Activated T-helper 17 cell treated with anti-CD3 and anti-CD28 coated beads, Interleukin-2, amount 50 U/mL, for 72 hours (primary cell): Measurements from ENCODE around the gene RCE1. TPM values are rescaled to one million over a fixed set of nuclear protein-coding genes. Genes with fewer than 3 reads are reported as not detected.

ENCODE experiments used
- ATAC-seq: fragments of 150-1000 bp; cut with Tn5 transposase; replicated peaks from 2 replicates; pipeline ENCODE4 v1.10.0; 2021; ENCODE audit warnings: mild to moderate bottlenecking, moderate library complexity
- H3K27ac Mint-ChIP-seq: one replicate; pipeline ENCODE4 v1.8.0; 2022; ENCODE audit warnings: mixed read lengths
- H3K27me3 Mint-ChIP-seq: one replicate; pipeline ENCODE4 v1.8.0; 2022; ENCODE audit warnings: mixed read lengths
- H3K36me3 Mint-ChIP-seq: one replicate; pipeline ENCODE4 v1.8.0; 2022; ENCODE audit warnings: low read depth, mild to moderate bottlenecking, mixed read lengths
- H3K4me1 Mint-ChIP-seq: one replicate; pipeline ENCODE4 v1.8.0; 2022; ENCODE audit warnings: mixed read lengths
- H3K4me3 Mint-ChIP-seq: one replicate; pipeline ENCODE4 v1.8.0; 2022; ENCODE audit warnings: mild to moderate bottlenecking, mixed read lengths
- H3K9me3 Mint-ChIP-seq: one replicate; pipeline ENCODE4 v1.8.0; 2022; ENCODE audit warnings: mixed read lengths
- total RNA-seq, 2 donors: library from RNA; stranded (reverse); gene quantifications; one replicate each; pipeline ENCODE4 v1.2.3, GENCODE V29; 2022

Gene RCE1
- total RNA-seq, 2 donors from 2014 or later = 27.2 to 31.4 TPM

DNA sequence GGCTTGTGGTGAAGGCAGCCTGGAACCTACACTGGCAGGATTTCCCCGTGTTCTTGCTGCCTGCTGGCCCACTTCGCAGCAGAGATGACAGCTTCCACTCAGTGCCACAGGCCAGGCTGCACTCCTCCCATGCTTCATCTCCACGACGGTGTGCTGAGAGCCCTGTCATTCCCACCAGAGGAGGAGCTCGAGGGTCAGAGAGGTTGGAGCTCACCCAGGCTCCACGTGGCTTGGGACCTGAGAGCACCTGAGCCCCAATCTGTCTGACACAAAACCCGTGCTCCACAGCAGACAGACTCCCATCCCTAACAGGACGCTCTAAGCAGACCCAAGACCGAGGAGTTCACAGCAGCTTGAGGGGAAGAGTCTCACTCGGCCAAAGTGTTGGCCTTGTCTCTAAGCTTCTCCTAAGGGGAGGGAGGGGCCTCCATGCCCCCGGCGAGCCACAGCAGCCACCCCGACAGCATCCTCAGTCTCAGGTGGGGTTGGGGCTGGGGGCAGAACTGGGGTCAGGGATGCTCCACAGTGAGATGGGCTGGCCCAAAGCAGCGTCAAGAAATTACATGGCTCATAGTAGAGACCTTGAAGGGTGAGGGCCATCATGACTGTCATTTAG lies 24.3 kb downstream of the RCE1 start:
- Mint-ChIP-seq H3K4me3 (no peak overlapping the region), H3K27ac (no peak overlapping the region), H3K4me1 (no peaks in the 10 kb centered on the region), H3K36me3 (no peaks in the 10 kb centered on the region), H3K9me3 (no peaks in the 10 kb centered on the region), H3K27me3 (no peaks in the 10 kb centered on the region)
- no peak for ATAC-seq

DNA sequence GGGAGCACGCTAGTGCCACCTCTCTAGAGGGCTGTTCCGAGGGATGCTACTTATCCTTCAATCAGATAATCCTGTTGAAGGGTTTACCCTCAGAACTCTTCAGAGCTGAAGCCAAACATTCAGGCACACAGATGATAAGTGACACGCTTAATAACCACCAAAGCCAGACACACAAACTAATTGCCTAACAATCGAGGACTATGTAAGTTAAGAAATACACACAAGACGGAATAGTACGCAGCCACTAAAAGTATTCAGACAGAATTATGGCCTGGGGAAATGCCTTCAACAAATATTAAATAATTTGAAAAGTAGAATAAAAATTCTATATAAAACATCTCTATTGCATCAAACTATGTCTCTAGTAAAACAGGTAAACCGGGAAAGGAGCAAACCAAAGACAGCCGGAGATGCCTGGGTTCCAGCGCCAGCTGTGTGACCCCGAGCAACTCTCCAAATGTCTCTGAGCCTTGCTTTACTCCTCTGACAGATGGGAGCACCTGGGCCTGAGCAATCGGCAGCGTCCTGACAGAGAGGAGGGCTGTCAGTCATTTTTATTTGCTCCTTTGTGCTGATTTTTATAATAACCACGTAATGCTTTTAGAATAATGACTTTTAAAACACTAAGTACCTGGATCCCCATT lies 25.0 kb downstream of the RCE1 start:
- Mint-ChIP-seq H3K36me3 (no peaks in the 10 kb centered on the region), H3K27me3 (no peaks in the 10 kb centered on the region), H3K4me3 (no peak overlapping the region), H3K9me3 (no peaks in the 10 kb centered on the region), H3K27ac (no peak overlapping the region), H3K4me1 (no peaks in the 10 kb centered on the region)
- ATAC-seq = peak; percentile 9

DNA sequence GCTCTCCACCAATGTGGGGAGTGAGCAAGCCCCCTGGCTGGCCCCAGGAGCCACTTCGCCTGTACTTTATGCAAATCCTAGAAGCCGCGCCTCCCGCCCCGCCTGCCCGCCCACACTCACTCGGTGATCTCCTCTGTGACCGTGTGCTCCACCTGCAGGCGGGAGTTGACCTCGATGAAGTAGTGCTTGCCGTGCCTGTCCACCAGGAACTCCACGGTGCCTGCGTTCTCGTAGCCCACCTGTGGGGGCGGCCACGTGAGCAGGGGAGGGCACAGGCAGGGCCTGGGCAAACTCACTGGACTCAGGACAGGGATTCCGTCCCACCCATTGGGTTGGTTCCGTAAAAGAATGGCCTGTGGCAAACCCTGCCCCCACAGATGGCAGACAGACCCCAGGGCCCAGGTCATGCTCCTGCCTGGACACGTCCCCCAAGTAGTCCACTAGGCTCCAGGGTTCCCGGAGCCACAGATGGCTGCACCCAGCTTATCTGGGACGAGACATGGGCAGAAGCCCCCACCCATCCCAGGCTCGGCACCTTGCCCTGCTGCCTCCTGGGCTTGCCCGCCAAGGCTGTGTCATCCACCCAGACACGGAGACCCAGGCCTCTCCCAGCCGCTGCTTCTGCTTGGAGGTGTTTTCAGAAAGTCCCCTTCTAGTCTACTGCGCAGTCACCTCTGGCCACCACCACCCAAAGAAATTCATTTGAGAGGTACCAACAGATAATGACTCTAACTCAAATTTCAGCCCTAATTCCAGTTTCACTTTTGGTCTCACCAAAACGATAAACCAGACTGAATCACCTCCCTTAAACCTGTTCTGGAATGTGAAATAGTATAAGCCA lies 25.7 kb downstream of the RCE1 start:
- Mint-ChIP-seq H3K9me3 (no peaks in the 10 kb centered on the region), H3K4me1 (no peaks in the 10 kb centered on the region), H3K36me3 (no peaks in the 10 kb centered on the region), H3K27ac (no peak overlapping the region), H3K4me3 (peak overlapping the region; percentile 34), H3K27me3 (no peaks in the 10 kb centered on the region)
- peak; percentile 94 for ATAC-seq

DNA sequence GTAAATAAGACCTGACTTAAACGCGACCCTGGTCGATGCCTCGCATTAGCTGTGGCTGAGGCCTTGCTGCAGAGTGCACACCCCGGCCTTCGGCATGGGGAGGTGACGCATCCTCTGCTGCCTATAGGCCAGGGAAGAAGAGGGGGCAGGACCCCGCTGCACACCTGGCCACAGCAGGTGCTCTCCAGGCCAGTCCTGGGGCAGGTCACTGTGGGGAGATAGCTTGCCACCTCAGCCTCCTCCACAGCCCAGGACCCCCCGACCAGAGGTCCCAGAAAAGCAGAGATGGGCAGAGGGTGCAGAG lies 26.3 kb downstream of the RCE1 start:
- H3K36me3 Mint-ChIP-seq = no peaks in the 10 kb centered on the region
- ATAC-seq = no peak
- no peak overlapping the region for H3K4me3 Mint-ChIP-seq
- H3K4me1 Mint-ChIP-seq = no peaks in the 10 kb centered on the region
- H3K9me3 Mint-ChIP-seq = no peaks in the 10 kb centered on the region
- H3K27ac Mint-ChIP-seq = no peak overlapping the region
- H3K27me3 Mint-ChIP-seq = no peaks in the 10 kb centered on the region

DNA sequence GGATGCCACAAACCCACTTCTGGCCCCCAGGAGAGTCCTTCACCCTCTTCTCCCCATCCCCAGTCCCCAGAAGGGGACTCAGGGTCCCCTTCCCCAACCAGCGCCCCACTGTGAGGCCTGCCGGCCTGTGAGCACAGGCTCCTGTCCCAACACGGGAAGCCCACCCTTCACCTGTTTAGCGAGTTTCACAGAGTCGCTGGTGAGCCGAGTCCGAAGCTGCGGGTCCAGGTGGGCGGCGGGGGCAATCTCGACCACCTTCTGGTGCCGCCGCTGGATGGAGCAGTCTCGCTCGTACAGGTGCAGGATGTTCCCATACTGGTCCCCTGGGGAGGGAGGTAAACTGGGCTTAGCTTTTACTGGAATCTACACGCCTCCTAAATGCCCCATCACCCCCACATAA lies 26.9 kb downstream of the RCE1 start:
- peaks cover 1% of the 10 kb centered on the region for H3K27me3 Mint-ChIP-seq
- ATAC-seq = no peak
- no peaks in the 10 kb centered on the region for H3K4me1 Mint-ChIP-seq
- H3K4me3 Mint-ChIP-seq = no peak overlapping the region
- H3K9me3 Mint-ChIP-seq = no peaks in the 10 kb centered on the region
- no peak overlapping the region for H3K27ac Mint-ChIP-seq
- H3K36me3 Mint-ChIP-seq = no peaks in the 10 kb centered on the region

DNA sequence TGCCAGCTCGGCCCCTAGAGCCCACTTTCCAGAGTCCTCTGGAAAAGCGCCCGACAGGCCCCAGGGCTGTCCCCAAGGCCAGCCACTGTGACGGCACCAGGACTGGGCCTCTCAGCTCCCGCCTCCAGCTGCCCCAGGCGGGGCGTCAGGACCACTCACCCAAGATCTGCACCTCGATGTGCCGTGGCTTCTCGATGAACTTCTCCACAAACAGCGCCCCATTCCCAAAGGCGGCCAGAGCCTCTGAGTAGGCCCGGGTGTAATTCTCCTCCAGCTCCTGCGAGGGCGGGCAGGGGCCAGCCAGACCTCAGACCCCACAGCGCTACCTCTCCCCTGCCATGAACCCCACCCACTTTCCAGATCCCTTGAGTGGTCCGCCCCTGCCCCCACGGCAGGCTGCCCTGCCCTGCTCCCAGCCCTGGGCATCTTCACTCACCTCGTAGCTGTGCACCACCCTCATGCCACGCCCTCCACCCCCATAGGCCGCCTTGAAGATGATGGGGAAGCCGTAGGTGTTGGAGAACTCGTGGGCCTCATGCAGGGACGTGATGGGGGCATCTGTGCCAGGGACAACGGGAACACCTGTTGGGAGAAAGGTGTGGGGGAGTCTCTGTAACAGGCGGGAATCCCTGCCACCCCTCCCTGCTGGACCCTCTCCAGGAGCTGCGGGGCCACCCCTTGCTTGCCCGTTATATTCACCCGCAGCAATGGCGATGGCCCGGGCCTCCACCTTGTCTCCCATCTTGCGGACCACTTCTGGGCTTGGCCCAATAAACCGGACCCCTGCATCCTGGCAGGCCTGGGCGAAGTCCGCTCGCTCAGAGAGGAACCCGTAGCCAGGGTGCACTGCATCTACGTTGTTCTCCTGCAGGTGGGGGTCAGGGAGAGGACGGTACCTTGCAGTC lies 27.6 kb downstream of the RCE1 start:
- ATAC-seq = no peak
- H3K4me1 Mint-ChIP-seq = no peaks in the 10 kb centered on the region
- no peak overlapping the region for H3K27ac Mint-ChIP-seq
- H3K9me3 Mint-ChIP-seq = no peaks in the 10 kb centered on the region
- peaks cover 3% of the 10 kb centered on the region for H3K27me3 Mint-ChIP-seq
- H3K4me3 Mint-ChIP-seq = no peak overlapping the region
- no peaks in the 10 kb centered on the region for H3K36me3 Mint-ChIP-seq

DNA sequence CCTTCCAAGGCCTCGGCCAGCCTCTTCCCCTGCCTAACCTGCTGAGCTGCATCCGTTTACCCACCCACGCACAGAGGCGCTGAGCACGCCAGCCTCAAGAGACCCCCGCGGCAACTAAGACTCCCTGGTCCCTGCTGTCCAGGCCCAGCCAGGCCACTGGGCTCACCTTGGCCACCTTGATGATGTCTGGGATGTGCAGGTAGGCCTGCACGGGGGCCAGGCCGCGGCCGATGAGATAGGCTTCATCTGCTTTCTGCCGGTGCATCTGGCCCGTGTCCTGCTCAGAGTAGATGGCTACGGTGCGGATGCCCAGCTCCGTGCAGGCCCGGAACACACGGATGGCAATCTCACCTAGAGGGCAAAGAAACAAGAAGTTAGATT lies 28.3 kb downstream of the RCE1 start:
- H3K4me3 Mint-ChIP-seq = no peak overlapping the region
- ATAC-seq = no peak
- H3K4me1 Mint-ChIP-seq = no peaks in the 10 kb centered on the region
- peaks cover 3% of the 10 kb centered on the region for H3K27me3 Mint-ChIP-seq
- H3K27ac Mint-ChIP-seq = no peak overlapping the region
- no peaks in the 10 kb centered on the region for H3K36me3 Mint-ChIP-seq
- H3K9me3 Mint-ChIP-seq = no peaks in the 10 kb centered on the region

DNA sequence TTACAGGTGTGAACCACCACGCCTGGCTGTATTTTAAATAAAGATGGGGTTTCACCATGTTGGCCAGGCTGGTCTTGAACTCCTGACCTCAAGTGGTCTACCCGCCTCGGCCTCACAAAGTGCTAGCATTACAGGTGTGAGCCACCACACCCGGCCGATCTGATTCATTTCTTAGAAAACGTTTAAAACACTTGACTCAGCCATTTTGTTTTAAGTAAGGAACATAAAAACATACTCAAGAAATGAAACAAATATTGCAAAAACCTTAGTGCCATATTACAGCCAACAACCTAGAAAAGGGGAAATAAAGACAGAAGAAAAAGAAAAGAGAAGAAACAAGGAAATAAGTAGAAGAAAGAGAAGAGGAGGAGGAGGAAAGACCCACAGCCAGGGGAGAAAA lies 31.0 kb downstream of the RCE1 start:
- Mint-ChIP-seq H3K4me1 (no peaks in the 10 kb centered on the region), H3K9me3 (no peaks in the 10 kb centered on the region), H3K27ac (no peak overlapping the region), H3K4me3 (no peak overlapping the region), H3K27me3 (peaks cover 3% of the 10 kb centered on the region), H3K36me3 (no peaks in the 10 kb centered on the region)
- ATAC-seq = no peak

DNA sequence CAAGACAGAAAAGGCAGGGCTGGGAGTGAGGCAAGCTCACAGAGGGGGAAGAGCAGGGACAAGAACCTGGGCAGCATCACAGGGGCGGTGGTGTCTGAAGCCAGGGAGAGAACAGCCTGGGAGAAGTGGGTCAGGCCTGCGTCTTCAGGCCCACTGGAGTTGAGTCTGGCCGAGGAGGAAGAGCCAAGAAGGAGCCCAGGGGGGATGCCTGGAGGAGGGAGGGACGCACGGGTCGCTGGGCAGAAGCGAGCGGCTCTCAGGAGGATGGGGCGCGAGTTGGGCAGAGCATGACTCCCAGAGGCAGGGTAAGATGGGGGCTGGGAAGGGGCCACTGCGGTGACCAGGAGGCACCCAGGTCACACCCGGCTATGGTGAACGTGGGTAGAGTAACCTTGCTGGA lies 32.1 kb downstream of the RCE1 start:
- H3K4me3 Mint-ChIP-seq = no peak overlapping the region
- no peaks in the 10 kb centered on the region for H3K9me3 Mint-ChIP-seq
- ATAC-seq = no peak

DNA sequence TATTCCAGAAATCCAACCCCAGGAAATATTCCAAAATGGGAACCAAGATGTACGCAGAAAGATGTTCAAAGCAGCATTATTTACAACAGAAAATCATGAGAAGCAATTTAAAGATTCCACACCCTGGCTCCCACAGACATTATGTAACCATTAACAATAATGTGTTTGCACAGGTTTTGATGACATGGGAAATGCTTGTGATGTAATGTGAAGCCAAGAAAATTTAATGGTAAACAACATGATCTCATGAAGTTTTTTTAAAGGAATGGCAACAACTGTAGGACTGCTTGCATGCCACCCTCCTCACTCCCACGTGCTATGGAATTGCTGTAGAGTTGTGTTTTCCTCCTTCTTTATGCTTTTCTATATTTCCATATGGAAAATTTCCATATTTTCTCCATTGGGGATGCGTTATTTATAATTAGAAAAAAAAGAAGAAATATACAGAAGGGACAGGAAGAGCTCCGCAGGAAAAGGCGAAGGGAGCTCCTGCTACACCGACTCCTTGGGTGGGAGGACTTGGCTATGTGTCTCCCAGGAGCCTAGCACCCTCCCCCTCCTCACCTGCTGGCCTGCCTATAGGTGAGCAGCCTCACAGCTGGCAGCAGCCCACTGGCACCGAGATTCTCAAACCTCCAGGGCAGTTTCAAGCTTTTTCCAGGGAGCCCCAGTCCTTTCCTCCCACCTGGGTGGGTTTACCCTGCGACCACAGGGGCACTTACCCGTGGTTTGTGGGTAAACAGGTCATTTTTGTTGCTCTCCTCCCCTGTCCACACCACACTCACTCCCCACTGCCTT lies 34.5 kb downstream of the RCE1 start:
- Mint-ChIP-seq H3K4me1 (no peaks in the 10 kb centered on the region), H3K4me3 (no peak overlapping the region), H3K9me3 (no peaks in the 10 kb centered on the region), H3K27me3 (peaks cover 3% of the 10 kb centered on the region), H3K36me3 (no peaks in the 10 kb centered on the region), H3K27ac (no peak overlapping the region)
- no peak for ATAC-seq

More for the DNA sequence above, 32.1 kb downstream of the RCE1 start:
- Mint-ChIP-seq H3K36me3 (no peaks in the 10 kb centered on the region), H3K27ac (no peak overlapping the region), H3K4me1 (no peaks in the 10 kb centered on the region), H3K27me3 (peaks cover 3% of the 10 kb centered on the region)

DNA sequence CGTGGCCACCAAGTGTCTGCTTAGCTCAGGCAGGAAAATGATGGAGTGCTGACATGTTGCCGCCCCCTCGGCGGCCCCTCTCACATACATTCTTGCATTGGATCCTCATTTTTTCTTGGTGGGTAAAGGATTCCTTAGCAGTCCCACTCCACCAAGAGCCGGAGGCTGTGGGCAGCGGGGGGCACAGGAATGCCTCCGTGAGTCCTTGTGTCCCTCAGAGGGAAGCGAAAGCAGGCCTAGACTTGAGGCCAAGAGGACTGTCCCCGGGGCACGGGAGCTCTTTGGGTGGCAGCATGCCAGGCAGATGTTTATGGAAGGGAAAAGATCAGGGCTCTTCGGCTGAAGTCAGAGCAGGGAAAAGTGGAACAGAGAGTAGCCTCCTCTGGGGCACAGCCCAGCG lies 35.2 kb downstream of the RCE1 start:
- no peaks in the 10 kb centered on the region for H3K36me3 Mint-ChIP-seq
- no peak overlapping the region for H3K4me3 Mint-ChIP-seq
- no peak overlapping the region for H3K27ac Mint-ChIP-seq
- no peak for ATAC-seq
- no peaks in the 10 kb centered on the region for H3K9me3 Mint-ChIP-seq
- no peaks in the 10 kb centered on the region for H3K4me1 Mint-ChIP-seq
- peaks cover 3% of the 10 kb centered on the region for H3K27me3 Mint-ChIP-seq

DNA sequence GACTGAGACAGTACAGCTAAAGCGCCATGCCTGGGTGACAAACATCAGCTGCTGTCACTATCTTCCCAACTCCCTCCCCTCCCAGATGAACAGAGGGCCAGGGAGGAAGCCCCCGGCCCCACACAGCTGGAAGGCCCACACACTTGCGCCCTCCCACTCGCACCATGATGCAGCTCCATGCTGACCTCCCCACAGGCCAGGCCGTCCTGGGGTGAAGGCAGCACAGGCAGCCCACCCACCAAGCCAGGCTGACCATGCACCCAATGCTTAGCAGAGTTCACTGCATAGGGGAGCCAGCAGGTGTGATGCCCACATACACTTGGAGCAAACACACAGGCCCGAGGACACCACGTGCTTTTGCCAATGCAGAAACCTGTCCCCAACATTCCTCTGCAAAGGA lies 35.8 kb downstream of the RCE1 start:
- no peak overlapping the region for H3K4me3 Mint-ChIP-seq
- H3K9me3 Mint-ChIP-seq = no peaks in the 10 kb centered on the region
- H3K27me3 Mint-ChIP-seq = peaks cover 3% of the 10 kb centered on the region
- no peaks in the 10 kb centered on the region for H3K36me3 Mint-ChIP-seq
- ATAC-seq = no peak
- H3K27ac Mint-ChIP-seq = no peak overlapping the region
- H3K4me1 Mint-ChIP-seq = no peaks in the 10 kb centered on the region

DNA sequence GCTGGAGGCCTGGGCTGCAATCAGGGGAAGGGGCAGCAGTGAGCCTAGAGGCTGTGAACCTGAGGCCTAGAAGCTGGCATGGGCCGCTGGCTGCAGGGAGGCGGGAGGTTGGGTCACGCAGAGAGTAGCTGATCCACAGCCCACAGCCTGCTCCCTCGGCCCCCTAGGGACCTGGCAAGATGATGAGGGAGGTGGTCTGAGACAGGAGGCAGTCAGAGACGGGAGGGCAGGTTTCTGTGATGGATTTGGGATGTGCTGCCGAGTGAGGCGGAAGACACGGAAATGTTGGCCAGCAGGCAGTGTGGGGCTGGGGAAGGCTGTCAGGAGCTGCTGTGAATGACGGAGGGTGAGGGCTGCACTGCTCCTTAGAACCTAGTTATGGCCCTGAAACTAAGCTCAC lies 36.3 kb downstream of the RCE1 start:
- Mint-ChIP-seq H3K36me3 (no peaks in the 10 kb centered on the region), H3K4me3 (no peak overlapping the region), H3K9me3 (no peaks in the 10 kb centered on the region), H3K27ac (no peak overlapping the region), H3K4me1 (no peaks in the 10 kb centered on the region), H3K27me3 (peaks cover 3% of the 10 kb centered on the region)
- no peak for ATAC-seq

DNA sequence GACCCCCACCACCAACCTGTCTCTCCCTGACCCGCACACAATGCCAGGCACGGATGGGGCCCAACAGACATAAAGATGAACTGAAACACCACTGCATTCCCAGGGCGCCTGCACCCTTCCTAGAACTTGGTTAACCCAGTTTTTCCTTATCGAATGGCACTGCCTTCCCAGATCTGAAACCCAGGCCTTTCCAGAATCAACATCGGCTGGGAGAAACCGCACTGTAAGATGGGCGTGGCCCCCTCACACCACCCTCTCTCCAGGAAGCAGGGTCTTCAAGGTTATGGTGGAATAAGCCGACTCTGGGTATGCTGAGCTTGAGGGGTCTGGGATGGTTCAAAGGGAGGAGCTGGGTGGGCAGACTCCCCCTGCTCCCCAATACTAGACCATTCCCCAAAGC lies 36.8 kb downstream of the RCE1 start:
- no peaks in the 10 kb centered on the region for H3K4me1 Mint-ChIP-seq
- no peak for ATAC-seq
- H3K36me3 Mint-ChIP-seq = no peaks in the 10 kb centered on the region
- no peak overlapping the region for H3K4me3 Mint-ChIP-seq
- H3K27ac Mint-ChIP-seq = no peak overlapping the region
- peaks cover 3% of the 10 kb centered on the region for H3K27me3 Mint-ChIP-seq
- no peaks in the 10 kb centered on the region for H3K9me3 Mint-ChIP-seq
